H9 (cell line): Measurements from ENCODE around the gene CCBE1. TPM values are rescaled to one million over a fixed set of nuclear protein-coding genes. Genes with fewer than 3 reads are reported as not detected.

ENCODE experiments used
- DNase-seq: peaks from one replicate; pipeline ENCODE4 v3.0.0-alpha.2; 2017
- H2AFZ ChIP-seq: one replicate; pipeline ENCODE4 v1.6.1; 2013; ENCODE audit warnings: mild to moderate bottlenecking, low read length, control low read depth, moderate library complexity
- H2AK5ac ChIP-seq: 2 replicates; pipeline ENCODE4 v1.6.1; 2013; ENCODE audit warnings: low read length, control low read depth, mixed read lengths; ENCODE audit not compliant: insufficient read length
- H2BK120ac ChIP-seq: one replicate; pipeline ENCODE4 v1.6.1; 2013; ENCODE audit warnings: low read depth, mild to moderate bottlenecking, low read length, control low read depth, inconsistent platforms; ENCODE audit not compliant: poor library complexity, severe bottlenecking
- H2BK12ac ChIP-seq: 2 replicates; pipeline ENCODE4 v1.6.1; 2013; ENCODE audit warnings: low read length, control low read depth, mixed read lengths, low read depth; ENCODE audit not compliant: insufficient read length
- H2BK15ac ChIP-seq: 2 replicates; pipeline ENCODE4 v1.6.1; 2013; ENCODE audit warnings: low read depth, low read length, control low read depth
- H2BK20ac ChIP-seq: one replicate; pipeline ENCODE4 v1.6.1; 2013; ENCODE audit warnings: low read depth, mild to moderate bottlenecking, low read length, control low read depth, inconsistent platforms; ENCODE audit not compliant: poor library complexity, severe bottlenecking
- H2BK5ac ChIP-seq: 2 replicates; pipeline ENCODE4 v1.6.1; 2013; ENCODE audit warnings: low read length, control low read depth, mixed read lengths; ENCODE audit not compliant: insufficient read length
- H3K14ac ChIP-seq: 2 replicates; pipeline ENCODE4 v1.6.1; 2013; ENCODE audit warnings: low read length, control low read depth; ENCODE audit not compliant: insufficient read depth
- H3K18ac ChIP-seq: 2 replicates; pipeline ENCODE4 v1.6.1; 2013; ENCODE audit warnings: low read depth, mild to moderate bottlenecking, mixed read lengths, low read length, control low read depth; ENCODE audit not compliant: insufficient read length
- H3K23ac ChIP-seq: 2 replicates; pipeline ENCODE4 v1.6.1; 2013; ENCODE audit warnings: low read length, control low read depth, mixed read lengths, low read depth; ENCODE audit not compliant: insufficient read length
- H3K23me2 ChIP-seq: 2 replicates; pipeline ENCODE4 v1.6.1; 2013; ENCODE audit warnings: low read depth, mild to moderate bottlenecking, mixed read lengths, low read length, control low read depth; ENCODE audit not compliant: insufficient read length, poor library complexity, severe bottlenecking
- H3K27ac ChIP-seq: 2 replicates; pipeline ENCODE4 v1.5.1; 2013; ENCODE audit warnings: low read length, control low read depth, mixed read lengths, low read depth; ENCODE audit not compliant: insufficient read length
- H3K27me3 ChIP-seq: 2 replicates; pipeline ENCODE4 v1.6.1; 2013; ENCODE audit warnings: low read length, control low read depth, inconsistent platforms; ENCODE audit not compliant: insufficient read depth
- H3K4ac ChIP-seq: 2 replicates; pipeline ENCODE4 v1.6.1; 2013; ENCODE audit warnings: low read depth, mild to moderate bottlenecking, control low read depth, inconsistent platforms, low read length, moderate library complexity
- H3K4me1 ChIP-seq: 2 replicates; pipeline ENCODE4 v1.6.1; 2013; ENCODE audit warnings: low read length, control low read depth, inconsistent platforms; ENCODE audit not compliant: insufficient read depth
- H3K4me2 ChIP-seq: 2 replicates; pipeline ENCODE4 v1.6.1; 2013; ENCODE audit warnings: low read length, control low read depth, mixed read lengths; ENCODE audit not compliant: insufficient read length, insufficient read depth
- H3K56ac ChIP-seq: 2 replicates; pipeline ENCODE4 v1.6.1; 2013; ENCODE audit warnings: low read depth, mild to moderate bottlenecking, mixed read lengths, low read length, control low read depth; ENCODE audit not compliant: insufficient read length
- H3K79me1 ChIP-seq: 2 replicates; pipeline ENCODE4 v1.6.1; 2013; ENCODE audit warnings: low read depth, mild to moderate bottlenecking, moderate library complexity, low read length, control low read depth, inconsistent platforms; ENCODE audit not compliant: insufficient read depth, poor library complexity, severe bottlenecking
- H3K79me2 ChIP-seq: 2 replicates; pipeline ENCODE4 v1.6.1; 2013; ENCODE audit warnings: low read length, control low read depth, inconsistent platforms; ENCODE audit not compliant: insufficient read depth
- H3K9ac ChIP-seq: 2 replicates; pipeline ENCODE4 v1.6.1; 2013; ENCODE audit warnings: low read length, control low read depth, mixed read lengths; ENCODE audit not compliant: insufficient read length; ENCODE audit errors: extremely low read depth
- H3K9me3 ChIP-seq: one replicate; pipeline ENCODE4 v1.6.1; 2013; ENCODE audit warnings: low read depth, low read length, inconsistent platforms; ENCODE audit not compliant: control insufficient read depth
- H3T11ph ChIP-seq: one replicate; pipeline ENCODE4 v1.6.1; 2013; ENCODE audit warnings: mild to moderate bottlenecking, low read length, control low read depth, inconsistent platforms
- H4K20me1 ChIP-seq: one replicate; pipeline ENCODE4 v1.6.1; 2013; ENCODE audit not compliant: control insufficient read depth, insufficient read length, insufficient read depth
- H4K5ac ChIP-seq: 2 replicates; pipeline ENCODE4 v1.6.1; 2013; ENCODE audit warnings: low read depth, mild to moderate bottlenecking, mixed read lengths, low read length, control low read depth; ENCODE audit not compliant: insufficient read length
- H4K8ac ChIP-seq: replicated peaks from 2 replicates; pipeline ENCODE4 v1.6.1; 2013; ENCODE audit warnings: low read length, control low read depth, mixed read lengths, low read depth; ENCODE audit not compliant: insufficient read length
- H4K91ac ChIP-seq: 2 replicates; pipeline ENCODE4 v1.6.1; 2013; ENCODE audit warnings: low read depth, mild to moderate bottlenecking, moderate library complexity, mixed read lengths, low read length, control low read depth; ENCODE audit not compliant: insufficient read length
- H3K27ac Mint-ChIP-seq, 3 experiments: 2 replicates in 2 of 3; 3 replicates in 1 of 3; pipeline ENCODE4 v1.8.0; 2020 to 2021; ENCODE audit warnings: mixed read lengths in 3 of 3, mild to moderate bottlenecking in 1 of 3, moderate library complexity in 1 of 3
- H3K27me3 Mint-ChIP-seq: 2 replicates; pipeline ENCODE4 v1.8.0; 2021; ENCODE audit warnings: low read depth, mild to moderate bottlenecking, moderate library complexity, mixed read lengths
- H3K36me3 Mint-ChIP-seq, 3 experiments: 2 replicates in 2 of 3; 3 replicates in 1 of 3; pipeline ENCODE4 v1.8.0; 2020 to 2021; ENCODE audit warnings: low read depth in 3 of 3, mixed read lengths in 3 of 3; ENCODE audit not compliant: insufficient read depth in 1 of 3
- H3K4me1 Mint-ChIP-seq, 2 experiments: 2 replicates each; pipeline ENCODE4 v1.8.0; 2020; ENCODE audit warnings: mixed read lengths in 2 of 2
- H3K4me3 Mint-ChIP-seq, 2 experiments: 2 replicates in 1 of 2; 3 replicates in 1 of 2; pipeline ENCODE4 v1.8.0; 2020 to 2021; ENCODE audit warnings: mild to moderate bottlenecking in 2 of 2, mixed read lengths in 2 of 2, moderate library complexity in 1 of 2
- H3K9me3 Mint-ChIP-seq, 2 experiments: 2 replicates in 1 of 2; 3 replicates in 1 of 2; pipeline ENCODE4 v1.8.0; 2020; ENCODE audit warnings: mild to moderate bottlenecking in 2 of 2, mixed read lengths in 2 of 2, moderate library complexity in 1 of 2
- WGBS: extraction: QIAGEN DNeasy Blood & Tissue Kit; methylation state at CpG from one replicate; pipeline ENCODE4 v1.1.7; 2013; ENCODE audit warnings: missing lambda C conversion rate, low lambda C conversion rate, mixed read lengths; ENCODE audit not compliant: insufficient read length; ENCODE audit errors: extremely low coverage; 5-methylcytosine and 5-hydroxymethylcytosine counted together
- total RNA-seq: library from RNA; stranded (reverse); gene quantifications from 2 replicates; pipeline ENCODE4 v1.2.1, GENCODE V29; 2021
- TF ChIP-seq, protein P1 (sequence below): fragments of 200-600 bp; sonication (generic); conservative IDR thresholded peaks from 3 replicates; pipeline ENCODE4 v1.8.0; 2021; ENCODE audit warnings: antibody characterized with exemption, mild to moderate bottlenecking

The CCBE1 gene
- total RNA-seq, 1 experiment from 2014 or later, result 0.39 TPM

DNA sequence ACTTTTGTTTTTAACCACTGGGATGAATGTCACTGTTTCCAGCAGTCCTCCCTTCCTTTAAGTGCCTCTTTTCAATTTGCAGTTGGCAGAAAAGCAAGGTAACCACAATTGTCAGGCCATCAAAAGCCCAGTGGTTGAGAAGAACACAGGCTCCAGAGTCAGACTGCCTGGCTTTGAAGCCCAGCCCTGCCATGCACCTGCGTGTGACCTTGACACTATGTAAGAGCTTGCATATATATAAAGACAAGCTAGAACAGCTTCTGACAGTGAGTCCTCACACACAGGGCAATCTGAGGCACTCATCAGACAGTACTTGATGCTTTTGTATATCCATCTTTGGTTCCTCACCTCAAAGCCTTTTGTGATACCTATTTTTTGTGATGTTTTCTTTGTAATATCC is 11.0 kb downstream of the CCBE1 start:
- no peak overlapping the region for H2AFZ ChIP-seq
- H3K9me3 Mint-ChIP-seq, result no peaks in the 10 kb centered on the region; a peak in 1 of 5 replicates
- no peak overlapping the region for H3K14ac ChIP-seq
- no peaks in the 10 kb centered on the region for H3K23me2 ChIP-seq
- H3K27ac Mint-ChIP-seq, result no peak overlapping the region
- H3K4me1 Mint-ChIP-seq, result peaks cover 64 to 66% of the 10 kb centered on the region in 2 experiments
- no CpG with 5 or more reads among the region's 1 CpG for WGBS
- H4K8ac ChIP-seq, result no peak overlapping the region
- H3K56ac ChIP-seq, result no peak overlapping the region
- H3K79me1 ChIP-seq, result no peaks in the 10 kb centered on the region
- H3K9ac ChIP-seq, result no peak overlapping the region
- H2BK120ac ChIP-seq, result no peak overlapping the region
- peaks cover 21% of the 10 kb centered on the region for H3K4me1 ChIP-seq
- H3K27ac ChIP-seq, result no peak overlapping the region
- H2BK20ac ChIP-seq, result no peak overlapping the region
- H2BK15ac ChIP-seq, result no peak overlapping the region
- no peak overlapping the region for H3T11ph ChIP-seq
- no peak overlapping the region for H2AK5ac ChIP-seq
- no peaks in the 10 kb centered on the region; a peak in 1 of 7 replicates for H3K36me3 Mint-ChIP-seq
- no peaks in the 10 kb centered on the region for H3K9me3 ChIP-seq
- TF ChIP-seq, protein P1, sequence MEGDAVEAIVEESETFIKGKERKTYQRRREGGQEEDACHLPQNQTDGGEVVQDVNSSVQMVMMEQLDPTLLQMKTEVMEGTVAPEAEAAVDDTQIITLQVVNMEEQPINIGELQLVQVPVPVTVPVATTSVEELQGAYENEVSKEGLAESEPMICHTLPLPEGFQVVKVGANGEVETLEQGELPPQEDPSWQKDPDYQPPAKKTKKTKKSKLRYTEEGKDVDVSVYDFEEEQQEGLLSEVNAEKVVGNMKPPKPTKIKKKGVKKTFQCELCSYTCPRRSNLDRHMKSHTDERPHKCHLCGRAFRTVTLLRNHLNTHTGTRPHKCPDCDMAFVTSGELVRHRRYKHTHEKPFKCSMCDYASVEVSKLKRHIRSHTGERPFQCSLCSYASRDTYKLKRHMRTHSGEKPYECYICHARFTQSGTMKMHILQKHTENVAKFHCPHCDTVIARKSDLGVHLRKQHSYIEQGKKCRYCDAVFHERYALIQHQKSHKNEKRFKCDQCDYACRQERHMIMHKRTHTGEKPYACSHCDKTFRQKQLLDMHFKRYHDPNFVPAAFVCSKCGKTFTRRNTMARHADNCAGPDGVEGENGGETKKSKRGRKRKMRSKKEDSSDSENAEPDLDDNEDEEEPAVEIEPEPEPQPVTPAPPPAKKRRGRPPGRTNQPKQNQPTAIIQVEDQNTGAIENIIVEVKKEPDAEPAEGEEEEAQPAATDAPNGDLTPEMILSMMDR, result no peak
- no peaks in the 10 kb centered on the region for H4K20me1 ChIP-seq
- no peak overlapping the region for H3K4me2 ChIP-seq
- no peak overlapping the region for H3K18ac ChIP-seq
- no peak overlapping the region for H4K5ac ChIP-seq
- H3K27me3 ChIP-seq, result no peaks in the 10 kb centered on the region
- no peak overlapping the region for H2BK12ac ChIP-seq
- H3K27me3 Mint-ChIP-seq, result peaks cover 50% of the 10 kb centered on the region
- H3K79me2 ChIP-seq, result no peaks in the 10 kb centered on the region
- no peak for DNase-seq
- H3K4me3 Mint-ChIP-seq, result no peak overlapping the region
- H2BK5ac ChIP-seq, result no peak overlapping the region
- H4K91ac ChIP-seq, result no peak overlapping the region
- no peak overlapping the region for H3K23ac ChIP-seq
- no peak overlapping the region for H3K4ac ChIP-seq
